Caco-2 (cell line): Measurements from ENCODE around the gene NDUFAF3. TPM values are rescaled to one million over a fixed set of nuclear protein-coding genes. Genes with fewer than 3 reads are reported as not detected.

Experiments
- BruUV-seq: library from RNA; stranded (reverse); fragments of 400-500 nt; replicated peaks from 2 replicates; lab custom pipeline; 2021; lab: Mats Ljungman, UMichigan
- CTCF ChIA-PET: fragments of 300-600 bp; sonication (Branson Sonifier 250); formaldehyde crosslinking; loops from one replicate; lab custom pipeline; 2022; ENCODE audit warnings: antibody characterized with exemption; lab: Charles Lee
- POLR2A ChIA-PET: fragments of 300-600 bp; sonication (Branson Sonifier 250); formaldehyde crosslinking; loops from one replicate; lab custom pipeline; 2022; ENCODE audit warnings: antibody characterized with exemption; lab: Charles Lee
- DNase-seq, 2 experiments: peaks; one replicate each; pipeline versions ENCODE4 v3.0.0 to v3.0.0-alpha.2; 2020 to 2022
- H3K27me3 ChIP-seq: replicated peaks from 2 replicates; pipeline ENCODE4 v1.6.0; 2011; ENCODE audit warnings: low read length; ENCODE audit not compliant: control insufficient read depth, insufficient read depth
- H3K36me3 ChIP-seq: 2 replicates; pipeline ENCODE4 v1.5.1; 2011; ENCODE audit warnings: low read length; ENCODE audit not compliant: control insufficient read depth, insufficient read depth
- H3K4me1 ChIP-seq: fragments of 250-450 bp; sonication (Bioruptor Pico); 2 replicates; pipeline ENCODE4 v1.5.1; 2020; ENCODE audit warnings: mild to moderate bottlenecking
- H3K4me3 ChIP-seq: 2 replicates; pipeline ENCODE4 v1.5.1; 2011; ENCODE audit warnings: low read depth, mild to moderate bottlenecking, control low read depth, low read length
- H3K9me3 ChIP-seq: fragments of 250-450 bp; sonication (Bioruptor Pico); 2 replicates; pipeline ENCODE4 v1.5.1; 2020; ENCODE audit warnings: mild to moderate bottlenecking, moderate library complexity
- H3K27ac Mint-ChIP-seq: one replicate; pipeline ENCODE4 v1.8.0; 2022; ENCODE audit warnings: mixed read lengths; ENCODE audit not compliant: unreplicated experiment
- H3K27me3 Mint-ChIP-seq: one replicate; pipeline ENCODE4 v1.8.0; 2022; ENCODE audit warnings: mixed read lengths; ENCODE audit not compliant: insufficient read depth, unreplicated experiment
- H3K36me3 Mint-ChIP-seq: one replicate; pipeline ENCODE4 v1.8.0; 2022; ENCODE audit warnings: mild to moderate bottlenecking, mixed read lengths; ENCODE audit not compliant: insufficient read depth, unreplicated experiment
- H3K4me1 Mint-ChIP-seq: one replicate; pipeline ENCODE4 v1.8.0; 2022; ENCODE audit warnings: low read depth, mixed read lengths; ENCODE audit not compliant: unreplicated experiment
- H3K4me3 Mint-ChIP-seq: one replicate; pipeline ENCODE4 v1.8.0; 2022; ENCODE audit warnings: mild to moderate bottlenecking, moderate library complexity, mixed read lengths; ENCODE audit not compliant: unreplicated experiment
- H3K9me3 Mint-ChIP-seq: one replicate; pipeline ENCODE4 v1.8.0; 2022; ENCODE audit warnings: mixed read lengths; ENCODE audit not compliant: unreplicated experiment
- intact Hi-C: fragments of 100-400 bp; cut with micrococcal nuclease; formaldehyde crosslinking; loops from one replicate; pipeline ENCODE4 v1.10.0; 2022; ENCODE audit not compliant: unreplicated experiment
- total RNA-seq: library from RNA; stranded (reverse); gene quantifications from 2 replicates; pipeline ENCODE4 v1.2.3, GENCODE V29; 2022
- TF ChIP-seq, protein P1 (sequence below), 2 experiments: fragments of 200-600 bp in 1 of 2; IDR thresholded peaks; 1 replicate in 1 of 2; 2 replicates in 1 of 2; pipeline versions ENCODE4 v1.5.1 to v1.8.0; 2011 to 2022; ENCODE audit warnings: antibody characterized with exemption in 1 of 2, control low read depth in 1 of 2, inconsistent platforms in 1 of 2, low read depth in 1 of 2, low read length in 1 of 2, mild to moderate bottlenecking in 1 of 2, moderate library complexity in 1 of 2; ENCODE audit not compliant: insufficient read depth in 1 of 2, severe bottlenecking in 1 of 2, unreplicated experiment in 1 of 2

The NDUFAF3 gene
- total RNA-seq, 1 experiment from 2014 or later: 68.7 TPM

DNA sequence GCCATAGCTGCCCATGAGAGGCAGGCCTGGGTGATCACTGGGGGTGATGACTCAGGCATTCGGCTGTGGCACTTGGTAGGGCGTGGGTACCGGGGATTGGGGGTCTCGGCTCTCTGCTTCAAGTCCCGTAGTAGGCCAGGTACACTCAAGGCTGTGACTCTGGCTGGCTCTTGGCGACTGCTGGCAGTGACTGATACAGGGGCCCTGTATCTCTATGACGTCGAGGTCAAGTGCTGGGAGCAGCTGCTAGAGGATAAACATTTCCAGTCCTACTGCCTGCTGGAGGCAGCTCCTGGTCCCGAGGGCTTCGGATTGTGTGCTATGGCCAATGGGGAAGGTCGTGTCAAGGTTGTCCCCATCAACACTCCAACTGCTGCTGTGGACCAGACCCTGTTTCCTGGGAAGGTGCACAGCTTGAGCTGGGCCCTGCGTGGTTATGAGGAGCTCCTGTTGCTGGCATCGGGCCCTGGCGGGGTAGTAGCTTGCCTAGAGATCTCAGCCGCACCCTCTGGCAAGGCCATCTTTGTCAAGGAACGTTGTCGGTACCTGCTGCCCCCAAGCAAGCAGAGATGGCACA lies 9.4 kb upstream of the NDUFAF3 start:
- no peaks in the 10 kb centered on the region for H3K9me3 ChIP-seq
- TF ChIP-seq, protein P1, sequence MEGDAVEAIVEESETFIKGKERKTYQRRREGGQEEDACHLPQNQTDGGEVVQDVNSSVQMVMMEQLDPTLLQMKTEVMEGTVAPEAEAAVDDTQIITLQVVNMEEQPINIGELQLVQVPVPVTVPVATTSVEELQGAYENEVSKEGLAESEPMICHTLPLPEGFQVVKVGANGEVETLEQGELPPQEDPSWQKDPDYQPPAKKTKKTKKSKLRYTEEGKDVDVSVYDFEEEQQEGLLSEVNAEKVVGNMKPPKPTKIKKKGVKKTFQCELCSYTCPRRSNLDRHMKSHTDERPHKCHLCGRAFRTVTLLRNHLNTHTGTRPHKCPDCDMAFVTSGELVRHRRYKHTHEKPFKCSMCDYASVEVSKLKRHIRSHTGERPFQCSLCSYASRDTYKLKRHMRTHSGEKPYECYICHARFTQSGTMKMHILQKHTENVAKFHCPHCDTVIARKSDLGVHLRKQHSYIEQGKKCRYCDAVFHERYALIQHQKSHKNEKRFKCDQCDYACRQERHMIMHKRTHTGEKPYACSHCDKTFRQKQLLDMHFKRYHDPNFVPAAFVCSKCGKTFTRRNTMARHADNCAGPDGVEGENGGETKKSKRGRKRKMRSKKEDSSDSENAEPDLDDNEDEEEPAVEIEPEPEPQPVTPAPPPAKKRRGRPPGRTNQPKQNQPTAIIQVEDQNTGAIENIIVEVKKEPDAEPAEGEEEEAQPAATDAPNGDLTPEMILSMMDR (IDR thresholded peaks at IDR 0.05; ENCODE audit: insufficient read depth in 1 of 2, low read depth in 1 of 2, low read length in 1 of 2, severe bottlenecking in 1 of 2, unreplicated experiment in 1 of 2): no peak
- Mint-ChIP-seq H3K27ac (no peak overlapping the region), H3K9me3 (no peaks in the 10 kb centered on the region), H3K36me3 (peaks cover 90% of the 10 kb centered on the region), H3K4me1 (peaks cover 13% of the 10 kb centered on the region), H3K4me3 (no peak overlapping the region), H3K27me3 (no peaks in the 10 kb centered on the region)
- BruUV-seq: no TSS peak
- peaks cover 7% of the 10 kb centered on the region for H3K4me1 ChIP-seq
- H3K4me3 ChIP-seq: no peak overlapping the region
- intact Hi-C loops: no loop called here
- peaks cover 5% of the 10 kb centered on the region for H3K36me3 ChIP-seq
- no peaks in the 10 kb centered on the region for H3K27me3 ChIP-seq
- CTCF ChIA-PET: interaction anchor here (1.7 to 3.6 kb wide), 2 partner anchors 25 kb away, joined by 7 to 29 read pairs; no protein-coding TSS in a partner anchor
- DNase-seq: no peak
- POLR2A ChIA-PET: interaction anchor here (0.5 to 1.2 kb wide), 2 partner anchors 10 to 259 kb away, joined by 3 to 4 read pairs; partner anchors contain the start of gene NDUFAF3

- Mint-ChIP-seq H3K4me1 (peaks cover 10% of the 10 kb centered on the region), H3K4me3 (no peak overlapping the region), H3K36me3 (peaks cover 90% of the 10 kb centered on the region), H3K9me3 (no peaks in the 10 kb centered on the region), H3K27me3 (no peaks in the 10 kb centered on the region), H3K27ac (no peak overlapping the region)
- peaks cover 3% of the 10 kb centered on the region for H3K4me1 ChIP-seq
- ChIA-PET CTCF (interaction anchor here (0.9 to 3.6 kb wide), 2 partner anchors 26 to 81 kb away, joined by 3 to 29 read pairs; partner anchors contain the start of gene QRICH1), POLR2A (no interaction called here)
- intact Hi-C loops: no loop called here
- no peaks in the 10 kb centered on the region for H3K27me3 ChIP-seq
- peaks cover 5% of the 10 kb centered on the region for H3K36me3 ChIP-seq
- no peak for DNase-seq
- no peaks in the 10 kb centered on the region for H3K9me3 ChIP-seq
- TF ChIP-seq, protein P1 (IDR thresholded peaks at IDR 0.05; ENCODE audit: insufficient read depth in 1 of 2, low read depth in 1 of 2, low read length in 1 of 2, severe bottlenecking in 1 of 2, unreplicated experiment in 1 of 2): no peak
- no peak overlapping the region for H3K4me3 ChIP-seq
- BruUV-seq: no TSS peak
These were observed 8.7 kb upstream of the NDUFAF3 start for GRCh38 chr3:49013113-49013737.

- DNase-seq: peak; percentile 79 to 88
- intact Hi-C loops: loop anchor here (1.0 kb wide), 1 partner anchor 26 kb away; no protein-coding TSS in a partner anchor
- Mint-ChIP-seq H3K27me3 (no peaks in the 10 kb centered on the region), H3K4me3 (no peak overlapping the region), H3K4me1 (peaks cover 5% of the 10 kb centered on the region), H3K36me3 (peaks cover 89% of the 10 kb centered on the region), H3K9me3 (no peaks in the 10 kb centered on the region), H3K27ac (no peak overlapping the region)
- Histone ChIP-seq H3K9me3 (no peaks in the 10 kb centered on the region), H3K4me3 (no peak overlapping the region), H3K27me3 (no peaks in the 10 kb centered on the region), H3K36me3 (peaks cover 5% of the 10 kb centered on the region), H3K4me1 (no peaks in the 10 kb centered on the region)
- BruUV-seq: no TSS peak
- TF ChIP-seq, protein P1 (IDR thresholded peaks at IDR 0.05; ENCODE audit: insufficient read depth in 1 of 2, low read depth in 1 of 2, low read length in 1 of 2, severe bottlenecking in 1 of 2, unreplicated experiment in 1 of 2): peak; percentile 60 to 86
- POLR2A ChIA-PET: interaction anchor here (0.6 kb wide), 1 partner anchor 67 kb away, joined by 4 read pairs; no protein-coding TSS in a partner anchor
- CTCF ChIA-PET: interaction anchor here (0.9 to 3.6 kb wide), 2 partner anchors 27 to 80 kb away, joined by 3 to 29 read pairs; partner anchors contain the start of gene QRICH1
These were observed 7.9 kb upstream of the NDUFAF3 start for GRCh38 chr3:49013738-49014660.
